NCI-H146 treated with DMSO at 0.1 percent for 48 hours (cell line): ENCODE results near the gene GCLC.

Experiments used
- DNase-seq: peaks from one replicate; lab custom pipeline; 2025; ENCODE audit not compliant: unreplicated experiment; lab: John Stamatoyannopoulos, UW

The GCLC gene

GRCh38 chr6:53461041-53461656 lies 83.8 kb downstream of the GCLC start:
- DNase-seq: peak; percentile 70

- no peak for DNase-seq
These were observed 86.6 kb downstream of the GCLC start for GRCh38 chr6:53458105-53458866.

GRCh38 chr6:53456809-53457208 lies 88.1 kb downstream of the GCLC start:
- no peak for DNase-seq

DNA sequence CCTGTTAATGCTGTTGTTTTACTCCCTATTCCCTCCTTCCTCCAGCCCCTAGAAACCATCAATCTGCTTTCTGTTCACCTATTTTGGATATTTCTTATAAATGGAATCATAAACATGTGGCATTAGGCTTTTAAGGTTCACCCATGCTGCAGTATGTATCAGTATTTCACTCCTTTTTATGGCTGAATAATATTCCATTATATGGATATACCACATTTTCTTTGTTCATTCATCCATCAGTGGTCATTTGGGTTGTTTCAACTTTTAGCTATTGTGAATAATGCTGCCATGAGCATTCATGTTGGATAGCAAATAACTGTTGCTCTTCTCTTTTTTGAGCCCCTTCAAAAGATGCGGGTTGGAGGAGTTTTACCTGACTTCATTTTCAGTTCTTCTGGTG lies 89.2 kb downstream of the GCLC start:
- no peak for DNase-seq

GRCh38 chr6:53451165-53451564 lies 93.7 kb downstream of the GCLC start:
- no peak for DNase-seq

GRCh38 chr6:53447865-53448264 lies 97.0 kb downstream of the GCLC start:
- DNase-seq: no peak
